ENCODE data around the gene PAX2. TPM values are rescaled to one million over a fixed set of nuclear protein-coding genes. Genes with fewer than 3 reads are reported as not detected.

PAX2 gene
- total and polyA plus RNA-seq, 2 donors, result 0.09 to 0.43 TPM

GRCh38 chr10:100835810-100836209 is 90.4 kb downstream of the PAX2 start:
- no peaks in the 10 kb centered on the region for H3K36me3 ChIP-seq (ENCODE audit: control insufficient read depth in 2 of 2, insufficient read depth in 2 of 2, low read length in 1 of 2)
- H3K4me3 ChIP-seq (ENCODE audit: low read length in 2 of 2), result no peak overlapping the region
- DNase-seq (ENCODE audit: low read depth in 6 of 9, low spot score in 9 of 9), result no peak
- no peak overlapping the region for H3K27ac ChIP-seq (ENCODE audit: low read depth in 1 of 2, low read length in 1 of 2)
- no peaks in the 10 kb centered on the region for H3K4me1 ChIP-seq (ENCODE audit: control insufficient read depth in 2 of 2, insufficient read depth in 2 of 2, low read length in 2 of 2)
- 91% methylated on average over 7 of the region's 7 CpGs for WGBS
- H3K27me3 ChIP-seq (ENCODE audit: control insufficient read depth in 2 of 2, insufficient read depth in 1 of 2, low read length in 1 of 2), result peaks cover 31 to 76% of the 10 kb centered on the region in 2 donors
- H3K9me3 ChIP-seq (ENCODE audit: control insufficient read depth in 2 of 2, insufficient read depth in 1 of 2, low read length in 1 of 2), result no peaks in the 10 kb centered on the region

- no peak for DNase-seq (ENCODE audit: low read depth in 6 of 9, low spot score in 9 of 9)
- H3K36me3 ChIP-seq (ENCODE audit: control insufficient read depth in 2 of 2, insufficient read depth in 2 of 2, low read length in 1 of 2), result no peaks in the 10 kb centered on the region
- H3K4me3 ChIP-seq (ENCODE audit: low read length in 2 of 2), result no peak overlapping the region
- no peaks in the 10 kb centered on the region for H3K9me3 ChIP-seq (ENCODE audit: control insufficient read depth in 2 of 2, insufficient read depth in 1 of 2, low read length in 1 of 2)
- H3K27ac ChIP-seq (ENCODE audit: low read depth in 1 of 2, low read length in 1 of 2), result no peak overlapping the region
- H3K27me3 ChIP-seq (ENCODE audit: control insufficient read depth in 2 of 2, insufficient read depth in 1 of 2, low read length in 1 of 2), result peaks cover 25 to 71% of the 10 kb centered on the region in 2 donors
- no peaks in the 10 kb centered on the region for H3K4me1 ChIP-seq (ENCODE audit: control insufficient read depth in 2 of 2, insufficient read depth in 2 of 2, low read length in 2 of 2)
These were observed 91.5 kb downstream of the PAX2 start for GRCh38 chr10:100836891-100837290.

GRCh38 chr10:100837300-100837699 is 91.9 kb downstream of the PAX2 start:
- Histone ChIP-seq H3K36me3 (ENCODE audit: control insufficient read depth in 2 of 2, insufficient read depth in 2 of 2, low read length in 1 of 2) (no peaks in the 10 kb centered on the region), H3K27ac (ENCODE audit: low read depth in 1 of 2, low read length in 1 of 2) (no peak overlapping the region), H3K9me3 (ENCODE audit: control insufficient read depth in 2 of 2, insufficient read depth in 1 of 2, low read length in 1 of 2) (no peaks in the 10 kb centered on the region), H3K4me3 (ENCODE audit: low read length in 2 of 2) (no peak overlapping the region), H3K4me1 (ENCODE audit: control insufficient read depth in 2 of 2, insufficient read depth in 2 of 2, low read length in 2 of 2) (no peaks in the 10 kb centered on the region), H3K27me3 (ENCODE audit: control insufficient read depth in 2 of 2, insufficient read depth in 1 of 2, low read length in 1 of 2) (peaks cover 21 to 68% of the 10 kb centered on the region in 2 donors)
- DNase-seq (ENCODE audit: low read depth in 6 of 9, low spot score in 9 of 9), result no peak
- WGBS, result 56% methylated on average over 3 of the region's 3 CpGs

GRCh38 chr10:100838986-100839385 is 93.6 kb downstream of the PAX2 start:
- 89% methylated on average over 3 of the region's 3 CpGs for WGBS
- H3K27me3 ChIP-seq (ENCODE audit: control insufficient read depth in 2 of 2, insufficient read depth in 1 of 2, low read length in 1 of 2), result peaks cover 8 to 56% of the 10 kb centered on the region in 2 donors
- H3K4me3 ChIP-seq (ENCODE audit: low read length in 2 of 2), result no peak overlapping the region
- H3K9me3 ChIP-seq (ENCODE audit: control insufficient read depth in 2 of 2, insufficient read depth in 1 of 2, low read length in 1 of 2), result no peaks in the 10 kb centered on the region
- H3K4me1 ChIP-seq (ENCODE audit: control insufficient read depth in 2 of 2, insufficient read depth in 2 of 2, low read length in 2 of 2), result no peaks in the 10 kb centered on the region
- no peak overlapping the region for H3K27ac ChIP-seq (ENCODE audit: low read depth in 1 of 2, low read length in 1 of 2)
- H3K36me3 ChIP-seq (ENCODE audit: control insufficient read depth in 2 of 2, insufficient read depth in 2 of 2, low read length in 1 of 2), result no peaks in the 10 kb centered on the region
- DNase-seq (ENCODE audit: low read depth in 6 of 9, low spot score in 9 of 9), result no peak

- no peak for DNase-seq (ENCODE audit: low read depth in 6 of 9, low spot score in 9 of 9)
- H3K27ac ChIP-seq (ENCODE audit: low read depth in 1 of 2, low read length in 1 of 2), result no peak overlapping the region
- WGBS, result 98% methylated on average over 3 of the region's 3 CpGs
- H3K4me3 ChIP-seq (ENCODE audit: low read length in 2 of 2), result no peak overlapping the region
- peaks cover under 1 to 39% of the 10 kb centered on the region in 2 donors for H3K27me3 ChIP-seq (ENCODE audit: control insufficient read depth in 2 of 2, insufficient read depth in 1 of 2, low read length in 1 of 2)
- H3K4me1 ChIP-seq (ENCODE audit: control insufficient read depth in 2 of 2, insufficient read depth in 2 of 2, low read length in 2 of 2), result no peaks in the 10 kb centered on the region
- no peaks in the 10 kb centered on the region for H3K36me3 ChIP-seq (ENCODE audit: control insufficient read depth in 2 of 2, insufficient read depth in 2 of 2, low read length in 1 of 2)
- H3K9me3 ChIP-seq (ENCODE audit: control insufficient read depth in 2 of 2, insufficient read depth in 1 of 2, low read length in 1 of 2), result no peaks in the 10 kb centered on the region
These were observed 96.1 kb downstream of the PAX2 start for GRCh38 chr10:100841528-100841927.

- WGBS, result 72% methylated on average over 5 of the region's 5 CpGs
- Histone ChIP-seq H3K27ac (ENCODE audit: low read depth in 1 of 2, low read length in 1 of 2) (no peak overlapping the region), H3K36me3 (ENCODE audit: control insufficient read depth in 2 of 2, insufficient read depth in 2 of 2, low read length in 1 of 2) (no peaks in the 10 kb centered on the region), H3K27me3 (ENCODE audit: control insufficient read depth in 2 of 2, insufficient read depth in 1 of 2, low read length in 1 of 2) (peaks cover 13 to 51% of the 10 kb centered on the region in 2 donors), H3K9me3 (ENCODE audit: control insufficient read depth in 2 of 2, insufficient read depth in 1 of 2, low read length in 1 of 2) (no peaks in the 10 kb centered on the region), H3K4me1 (ENCODE audit: control insufficient read depth in 2 of 2, insufficient read depth in 2 of 2, low read length in 2 of 2) (no peaks in the 10 kb centered on the region), H3K4me3 (ENCODE audit: low read length in 2 of 2) (no peak overlapping the region)
- no peak for DNase-seq (ENCODE audit: low read depth in 6 of 9, low spot score in 9 of 9)
These were observed 102.1 kb downstream of the PAX2 start for GRCh38 chr10:100847440-100847839.

GRCh38 chr10:100848770-100849169 is 103.4 kb downstream of the PAX2 start:
- no peaks in the 10 kb centered on the region for H3K9me3 ChIP-seq (ENCODE audit: control insufficient read depth in 2 of 2, insufficient read depth in 1 of 2, low read length in 1 of 2)
- no peaks in the 10 kb centered on the region for H3K4me1 ChIP-seq (ENCODE audit: control insufficient read depth in 2 of 2, insufficient read depth in 2 of 2, low read length in 2 of 2)
- H3K27ac ChIP-seq (ENCODE audit: low read depth in 1 of 2, low read length in 1 of 2), result no peak overlapping the region
- H3K4me3 ChIP-seq (ENCODE audit: low read length in 2 of 2), result no peak overlapping the region
- WGBS, result 95% methylated on average over 2 of the region's 2 CpGs
- no peak for DNase-seq (ENCODE audit: low read depth in 6 of 9, low spot score in 9 of 9)
- peaks cover 13 to 55% of the 10 kb centered on the region in 2 donors for H3K27me3 ChIP-seq (ENCODE audit: control insufficient read depth in 2 of 2, insufficient read depth in 1 of 2, low read length in 1 of 2)
- no peaks in the 10 kb centered on the region for H3K36me3 ChIP-seq (ENCODE audit: control insufficient read depth in 2 of 2, insufficient read depth in 2 of 2, low read length in 1 of 2)

GRCh38 chr10:100858261-100858660 is 112.9 kb downstream of the PAX2 start:
- DNase-seq (ENCODE audit: low read depth in 6 of 9, low spot score in 9 of 9), result no peak
- H3K4me3 ChIP-seq (ENCODE audit: low read length in 2 of 2), result no peak overlapping the region
- 45% methylated on average over 4 of the region's 4 CpGs for WGBS
- no peaks in the 10 kb centered on the region for H3K9me3 ChIP-seq (ENCODE audit: control insufficient read depth in 2 of 2, insufficient read depth in 1 of 2, low read length in 1 of 2)
- no peaks in the 10 kb centered on the region for H3K4me1 ChIP-seq (ENCODE audit: control insufficient read depth in 2 of 2, insufficient read depth in 2 of 2, low read length in 2 of 2)
- H3K36me3 ChIP-seq (ENCODE audit: control insufficient read depth in 2 of 2, insufficient read depth in 2 of 2, low read length in 1 of 2), result no peaks in the 10 kb centered on the region
- H3K27me3 ChIP-seq (ENCODE audit: control insufficient read depth in 2 of 2, insufficient read depth in 1 of 2, low read length in 1 of 2), result peaks cover 2 to 62% of the 10 kb centered on the region in 2 donors
- H3K27ac ChIP-seq (ENCODE audit: low read depth in 1 of 2, low read length in 1 of 2), result no peak overlapping the region

- Histone ChIP-seq H3K4me1 (ENCODE audit: control insufficient read depth in 2 of 2, insufficient read depth in 2 of 2, low read length in 2 of 2) (no peaks in the 10 kb centered on the region), H3K27me3 (ENCODE audit: control insufficient read depth in 2 of 2, insufficient read depth in 1 of 2, low read length in 1 of 2) (peaks cover 2 to 64% of the 10 kb centered on the region in 2 donors), H3K36me3 (ENCODE audit: control insufficient read depth in 2 of 2, insufficient read depth in 2 of 2, low read length in 1 of 2) (no peaks in the 10 kb centered on the region), H3K9me3 (ENCODE audit: control insufficient read depth in 2 of 2, insufficient read depth in 1 of 2, low read length in 1 of 2) (no peaks in the 10 kb centered on the region), H3K4me3 (ENCODE audit: low read length in 2 of 2) (no peak overlapping the region), H3K27ac (ENCODE audit: low read depth in 1 of 2, low read length in 1 of 2) (no peak overlapping the region)
- 75% methylated on average over 21 of the region's 21 CpGs for WGBS
- no peak for DNase-seq (ENCODE audit: low read depth in 6 of 9, low spot score in 9 of 9)
These were observed 113.5 kb downstream of the PAX2 start for GRCh38 chr10:100858747-100859483.
